Stimulated activated CD4-positive, alpha-beta T cell treated with anti-CD3 and anti-CD28 coated beads, Interleukin-15, amount 100 ng/mL, for 24 hours (primary cell): ENCODE data around the gene SPP1.
"Not testable (repeated sequence)": the region's sequence is repeated elsewhere in the genome, so short reads cannot be mapped to it uniquely, and the experiment has no call there.

Experiments
- DNase-seq: peaks from one replicate; pipeline ENCODE4 v3.0.0-alpha.2; 2020

SPP1 gene

DNA sequence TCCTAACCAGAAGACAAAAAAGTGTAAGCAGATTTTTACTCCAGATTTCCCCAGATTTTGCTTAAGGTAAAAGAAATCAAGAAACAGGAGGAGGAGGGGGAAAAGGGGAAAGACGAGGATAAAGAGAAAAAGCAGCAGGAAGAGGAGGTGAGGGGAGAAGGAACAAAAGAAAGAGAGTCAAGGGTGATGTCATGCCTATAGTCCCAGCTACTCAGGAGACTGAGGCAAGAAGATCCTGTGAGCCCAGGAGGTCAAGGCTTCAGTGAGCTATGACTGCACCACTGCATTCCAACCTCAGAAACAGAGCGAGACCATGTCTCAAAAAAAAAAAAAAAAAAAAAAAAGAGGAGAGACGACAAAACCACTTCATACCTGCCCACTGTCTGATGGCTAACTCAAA, 19.9 kb downstream of the SPP1 start:
- no peak for DNase-seq

DNA sequence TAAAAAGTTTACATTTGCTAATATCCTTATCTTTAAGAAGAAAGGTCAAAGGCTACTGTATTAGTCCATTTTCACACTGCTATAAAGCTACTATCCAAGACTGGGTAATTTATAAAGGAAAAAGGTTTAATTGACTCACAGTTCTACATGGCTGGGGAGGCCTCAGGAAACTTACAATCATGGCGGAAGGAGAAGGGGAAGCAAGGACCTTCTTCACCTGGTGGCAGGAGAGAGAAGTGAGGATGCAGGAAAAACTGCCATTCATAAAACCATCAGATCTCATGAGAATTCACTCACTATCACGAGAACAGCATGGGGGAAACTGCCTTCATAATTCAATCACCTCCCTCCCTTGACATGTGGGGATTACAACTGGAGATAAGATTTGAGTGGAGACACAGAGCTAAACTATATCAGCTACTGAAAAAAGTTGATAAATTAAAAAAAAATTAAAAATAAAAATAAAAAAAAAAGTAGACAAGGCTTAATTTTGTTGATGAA, 23.7 kb downstream of the SPP1 start:
- DNase-seq, result not testable (repeated sequence)

DNA sequence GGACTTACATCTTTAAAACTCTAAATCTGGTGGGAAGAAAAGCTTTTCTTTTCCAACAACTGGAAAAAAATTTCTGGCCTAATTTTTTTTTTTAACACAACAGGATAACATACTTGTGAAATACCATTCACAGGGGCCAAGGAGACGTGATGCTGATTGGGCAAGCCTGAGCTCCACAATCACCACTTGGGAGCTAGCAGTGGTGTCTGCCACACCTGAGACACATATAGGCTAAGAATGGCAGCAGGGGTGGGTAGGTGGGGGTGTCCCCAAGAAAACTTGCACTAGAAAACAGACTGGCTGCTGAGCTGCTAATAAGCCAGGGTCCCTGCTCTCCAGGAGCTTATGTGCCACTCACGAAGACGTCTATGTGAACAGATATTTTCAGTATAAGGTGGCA, 26.4 kb downstream of the SPP1 start:
- DNase-seq, result no peak

DNA sequence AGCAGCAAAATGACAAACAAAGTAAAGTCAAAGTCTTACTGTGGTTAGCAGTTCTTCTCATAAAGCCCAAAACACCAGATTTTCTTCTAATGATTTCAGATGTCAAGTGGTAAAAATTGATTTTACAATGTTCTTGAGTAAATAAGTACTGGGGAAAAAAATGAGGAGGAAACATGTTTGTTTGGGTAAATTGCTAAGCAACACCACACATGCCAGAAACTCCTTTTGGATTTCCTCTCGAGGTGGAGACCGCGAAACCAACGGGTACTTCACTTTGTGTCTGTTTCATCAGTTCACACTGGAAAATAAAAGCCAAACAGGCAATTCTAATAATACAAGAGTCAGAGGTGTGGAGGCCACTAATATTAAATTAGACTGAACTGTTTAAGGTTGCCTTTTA, 27.3 kb downstream of the SPP1 start:
- DNase-seq, result no peak

DNA sequence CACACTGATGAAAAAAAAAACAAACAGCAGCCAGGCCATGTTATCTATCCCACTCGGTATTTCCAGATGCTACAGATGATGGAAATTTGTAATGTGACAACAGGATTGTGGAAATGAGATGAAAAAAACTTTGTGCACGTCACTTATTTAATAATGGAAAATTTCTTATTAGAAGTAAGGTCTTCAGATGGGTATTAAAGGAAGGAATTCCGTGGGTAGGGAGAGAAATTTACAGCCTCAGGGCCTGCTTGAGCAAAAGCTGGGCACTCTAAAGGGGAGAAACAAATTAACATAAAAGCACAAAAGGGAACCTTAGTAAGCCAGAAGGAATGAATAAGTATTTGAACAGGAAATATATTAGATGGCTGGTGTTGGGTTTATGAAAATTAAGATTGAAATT, 27.7 kb downstream of the SPP1 start:
- DNase-seq, result no peak

DNA sequence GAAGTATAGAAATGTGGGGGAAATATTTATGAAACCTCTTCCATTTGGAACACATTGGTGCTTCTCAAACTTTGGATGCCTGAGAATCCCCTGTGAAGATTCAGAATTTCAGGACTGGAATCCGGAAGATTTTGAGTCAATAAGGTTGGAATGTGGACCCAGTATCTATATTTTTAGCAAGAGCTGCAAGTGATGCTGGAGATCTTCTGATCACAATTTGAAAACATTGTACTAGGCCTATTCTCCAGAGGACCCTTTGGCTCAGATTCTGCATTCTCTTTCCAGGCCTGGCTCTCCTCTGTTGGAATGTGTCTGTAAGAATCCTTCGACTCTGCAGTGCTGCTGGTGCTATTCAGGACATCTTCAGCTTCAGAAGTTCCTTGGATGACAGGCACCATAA, 29.6 kb downstream of the SPP1 start:
- DNase-seq, result no peak

DNA sequence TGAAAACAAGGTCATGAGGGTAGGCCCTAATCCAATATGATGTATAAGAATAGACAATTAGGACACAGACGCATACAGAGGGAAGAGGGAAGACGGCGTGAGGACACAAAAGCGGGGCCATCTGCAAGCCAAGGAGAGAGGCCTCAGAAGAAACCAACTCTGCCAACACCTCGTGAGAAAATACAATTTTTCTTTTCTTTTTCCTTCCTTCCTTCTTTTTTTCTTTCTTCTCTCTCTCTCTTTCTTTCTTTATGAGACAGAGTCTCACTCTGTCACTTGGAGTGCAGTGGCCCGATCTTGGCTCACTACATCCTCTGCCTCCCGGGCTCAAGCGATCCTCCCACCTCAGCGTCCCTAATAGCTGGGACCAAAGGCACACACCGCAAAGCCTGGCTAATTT, 30.4 kb downstream of the SPP1 start:
- DNase-seq, result no peak

DNA sequence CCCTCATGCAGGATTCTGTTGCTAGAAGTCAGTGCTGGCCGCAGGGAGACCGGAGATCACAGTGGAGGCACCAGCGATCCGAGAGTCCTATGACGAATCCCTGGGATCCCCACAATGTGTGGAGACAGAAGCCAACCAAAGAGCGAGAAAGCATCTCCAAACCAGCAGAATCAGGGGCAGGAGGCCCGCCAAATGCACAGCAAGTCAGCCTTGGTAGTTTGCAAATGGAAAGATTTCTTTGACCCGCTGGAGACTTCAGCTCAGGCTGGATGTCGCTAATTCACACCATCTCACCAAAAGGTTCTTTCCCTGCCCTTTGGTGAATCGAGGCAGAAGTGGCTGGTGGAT, 31.4 kb downstream of the SPP1 start:
- DNase-seq, result no peak

DNA sequence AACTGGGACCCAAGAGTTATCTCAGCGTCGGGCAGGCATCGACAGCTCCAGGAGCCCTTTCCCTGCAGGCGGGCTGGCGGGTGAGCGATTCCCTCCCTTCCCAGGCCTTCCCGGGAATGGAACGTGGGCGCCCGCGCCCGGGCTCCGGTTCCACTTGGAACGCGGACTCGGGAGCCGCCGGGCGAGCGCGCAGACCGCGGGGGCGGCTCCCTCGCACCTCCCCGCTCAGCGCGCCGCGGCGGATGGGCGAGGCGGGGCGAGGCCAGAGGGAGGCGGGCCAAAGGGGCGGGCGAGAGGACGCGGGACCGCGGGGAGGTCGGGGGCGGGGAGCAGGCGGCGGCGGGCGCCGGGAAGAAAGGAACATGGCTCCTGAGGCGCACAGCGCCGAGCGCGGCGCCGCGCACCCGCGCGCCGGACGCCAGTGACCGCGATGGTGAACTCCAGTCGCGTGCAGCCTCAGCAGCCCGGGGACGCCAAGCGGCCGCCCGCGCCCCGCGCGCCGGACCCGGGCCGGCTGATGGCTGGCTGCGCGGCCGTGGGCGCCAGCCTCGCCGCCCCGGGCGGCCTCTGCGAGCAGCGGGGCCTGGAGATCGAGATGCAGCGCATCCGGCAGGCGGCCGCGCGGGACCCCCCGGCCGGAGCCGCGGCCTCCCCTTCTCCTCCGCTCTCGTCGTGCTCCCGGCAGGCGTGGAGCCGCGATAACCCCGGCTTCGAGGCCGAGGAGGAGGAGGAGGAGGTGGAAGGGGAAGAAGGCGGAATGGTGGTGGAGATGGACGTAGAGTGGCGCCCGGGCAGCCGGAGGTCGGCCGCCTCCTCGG, 32.0 kb downstream of the SPP1 start, which contains the start of gene PKD2:
Gene PKD2, plus strand, starts transcription at position 332 of the 818 bp plus-strand sequence. Its CDS starts 99 bp downstream, at position 431.
- peak; percentile 91 for DNase-seq

DNA sequence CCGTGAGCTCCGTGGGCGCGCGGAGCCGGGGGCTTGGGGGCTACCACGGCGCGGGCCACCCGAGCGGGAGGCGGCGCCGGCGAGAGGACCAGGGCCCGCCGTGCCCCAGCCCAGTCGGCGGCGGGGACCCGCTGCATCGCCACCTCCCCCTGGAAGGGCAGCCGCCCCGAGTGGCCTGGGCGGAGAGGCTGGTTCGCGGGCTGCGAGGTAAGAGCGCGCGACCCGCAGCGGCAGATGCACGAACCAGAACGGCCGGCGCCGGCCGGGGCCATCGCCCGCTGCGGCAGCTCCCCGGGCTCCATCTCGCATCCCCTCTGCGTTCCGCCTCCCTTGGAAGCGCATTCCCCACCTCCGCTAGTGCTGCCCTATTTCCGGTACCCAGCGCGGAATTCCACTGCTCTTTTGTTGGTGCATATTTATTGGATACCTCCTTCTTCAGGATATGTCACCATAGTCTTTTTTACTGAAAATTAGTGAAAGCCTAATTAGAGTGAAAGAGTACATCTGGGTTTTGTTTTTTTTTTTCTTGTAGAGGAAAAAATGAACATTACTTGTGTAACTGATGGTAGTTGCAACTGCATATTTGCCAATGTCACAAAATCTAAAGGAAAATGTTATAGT, 32.7 kb downstream of the SPP1 start:
- peak; percentile 52 for DNase-seq

DNA sequence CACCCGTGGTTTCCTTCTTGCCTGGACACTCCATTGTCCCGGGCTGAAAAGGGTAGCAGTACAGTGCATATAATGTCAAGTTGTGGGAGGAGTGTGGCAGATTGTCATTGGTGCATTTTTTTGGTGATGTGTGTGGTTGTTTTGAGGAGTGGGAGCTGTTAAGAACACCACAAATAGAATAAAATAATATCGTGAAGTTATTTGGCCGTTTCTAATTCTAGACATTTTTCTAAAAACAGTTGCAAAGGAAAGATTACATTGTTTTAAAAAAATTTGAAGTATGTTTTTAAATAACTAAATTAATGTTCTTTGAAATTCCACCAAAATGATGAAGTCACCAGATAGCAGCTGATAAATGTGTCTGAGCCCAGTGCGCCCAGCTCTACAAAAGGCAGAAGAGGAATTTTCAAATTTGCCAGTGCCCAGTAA, 33.2 kb downstream of the SPP1 start:
- DNase-seq, result peak; percentile 20

DNA sequence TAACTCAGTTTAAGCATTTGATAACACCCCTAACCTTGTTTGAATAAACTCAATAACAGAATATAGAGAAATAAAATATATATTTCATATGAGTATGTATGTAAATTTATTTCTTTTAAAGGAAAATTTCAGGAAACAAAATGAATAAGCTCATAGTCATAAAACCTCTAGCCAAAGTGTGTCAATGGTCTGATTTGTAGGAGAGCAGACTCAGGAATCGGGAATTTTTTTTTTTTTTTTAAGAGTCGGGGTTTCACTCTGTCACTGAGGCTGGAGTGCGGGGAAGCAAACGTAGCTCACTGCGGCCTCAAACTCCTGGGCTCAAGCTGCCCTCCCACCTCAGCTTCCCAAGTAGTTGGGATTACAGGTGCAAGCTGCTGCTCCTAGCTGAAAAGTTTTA, 34.4 kb downstream of the SPP1 start:
- DNase-seq, result no peak

DNA sequence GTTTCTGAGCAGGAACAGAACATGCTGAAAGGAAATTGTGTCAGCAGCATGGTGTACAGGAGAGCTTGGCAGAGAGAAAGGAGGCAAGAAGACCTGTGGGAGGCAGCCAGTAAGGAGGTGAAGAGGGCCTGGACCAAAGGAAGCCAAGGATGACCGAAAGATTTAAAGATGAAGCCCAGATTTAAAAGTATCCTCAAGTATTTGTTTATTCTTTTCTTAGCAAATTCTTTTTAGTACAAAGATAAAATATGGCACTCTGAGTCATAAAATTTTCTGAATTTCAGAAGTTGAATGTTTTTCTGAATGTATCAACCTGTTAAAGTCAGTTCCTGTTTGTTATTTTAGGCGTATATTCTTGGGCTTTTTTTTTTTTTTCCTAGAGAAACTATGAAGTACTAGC, 35.5 kb downstream of the SPP1 start:
- DNase-seq, result no peak

DNA sequence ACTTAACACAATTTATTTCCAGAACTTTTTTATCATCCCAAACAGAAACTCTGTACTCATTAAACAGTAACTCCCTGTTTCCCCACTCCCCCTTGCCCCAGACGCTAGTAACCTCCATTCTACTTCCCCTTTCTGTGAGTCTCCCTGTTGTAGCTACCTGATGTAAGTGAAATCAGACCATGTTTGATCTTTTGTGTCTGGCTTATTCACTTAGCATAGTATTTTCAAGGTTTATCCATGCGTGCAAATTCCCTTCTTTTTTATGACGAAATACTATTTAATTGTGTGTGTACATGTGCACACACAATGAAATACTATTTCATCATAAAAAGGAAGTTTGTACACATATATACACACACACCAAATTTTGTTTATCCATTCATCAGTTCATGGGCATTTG, 37.1 kb downstream of the SPP1 start:
- no peak for DNase-seq

DNA sequence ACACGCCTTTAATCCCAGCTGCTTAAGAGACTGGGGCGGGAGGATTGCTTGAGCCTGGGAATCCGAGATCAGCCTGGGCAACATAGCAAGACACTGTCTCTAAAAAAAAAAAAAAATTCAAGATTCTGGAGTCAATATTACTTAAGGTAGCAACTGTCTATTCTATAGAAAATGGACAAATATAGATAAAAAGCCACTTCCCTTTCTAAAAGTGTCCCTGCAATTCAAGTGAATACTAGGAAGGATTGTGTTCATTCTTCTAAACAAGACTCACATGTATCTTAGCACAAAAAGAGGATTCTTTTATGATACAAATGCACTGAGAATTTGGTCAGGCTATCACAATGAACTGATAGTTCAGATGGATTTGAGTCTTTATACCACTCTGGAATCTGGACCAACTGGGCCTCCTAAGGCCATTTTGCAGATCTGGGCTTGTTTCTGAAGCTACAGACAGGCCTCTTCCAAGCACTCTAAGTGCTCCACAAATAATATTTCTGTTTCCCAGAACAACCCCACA, 38.9 kb downstream of the SPP1 start:
- DNase-seq, result no peak

DNA sequence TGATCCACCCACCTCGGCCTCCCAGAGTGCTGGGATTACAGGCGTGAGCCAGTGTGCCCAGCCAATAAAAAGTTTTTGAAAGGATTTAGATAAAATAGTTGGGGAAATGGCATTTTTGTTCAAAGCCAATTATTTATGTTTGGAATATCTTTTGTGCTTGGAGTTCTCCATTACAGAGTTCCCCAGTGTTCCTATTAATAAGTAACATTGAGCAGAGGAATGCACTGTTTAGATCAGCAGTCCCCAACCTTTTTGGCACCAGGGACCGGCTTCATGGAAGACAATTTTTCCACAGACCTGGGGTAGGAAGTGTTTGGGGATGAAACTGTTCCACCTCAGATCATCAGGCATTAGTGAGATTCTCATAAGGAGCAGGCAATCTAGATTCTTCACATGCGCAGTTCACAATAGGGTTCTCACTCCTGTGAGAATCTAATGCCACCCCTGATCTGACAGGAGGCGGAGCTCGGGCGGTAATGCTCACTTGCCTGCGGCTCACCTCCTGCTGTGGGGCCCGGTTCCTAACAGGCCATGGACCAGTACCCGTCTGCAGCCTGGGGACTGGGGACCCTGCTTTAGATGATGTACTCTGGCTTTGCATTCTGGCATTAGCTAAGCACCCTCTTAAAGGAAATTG, 40.3 kb downstream of the SPP1 start:
- no peak for DNase-seq

DNA sequence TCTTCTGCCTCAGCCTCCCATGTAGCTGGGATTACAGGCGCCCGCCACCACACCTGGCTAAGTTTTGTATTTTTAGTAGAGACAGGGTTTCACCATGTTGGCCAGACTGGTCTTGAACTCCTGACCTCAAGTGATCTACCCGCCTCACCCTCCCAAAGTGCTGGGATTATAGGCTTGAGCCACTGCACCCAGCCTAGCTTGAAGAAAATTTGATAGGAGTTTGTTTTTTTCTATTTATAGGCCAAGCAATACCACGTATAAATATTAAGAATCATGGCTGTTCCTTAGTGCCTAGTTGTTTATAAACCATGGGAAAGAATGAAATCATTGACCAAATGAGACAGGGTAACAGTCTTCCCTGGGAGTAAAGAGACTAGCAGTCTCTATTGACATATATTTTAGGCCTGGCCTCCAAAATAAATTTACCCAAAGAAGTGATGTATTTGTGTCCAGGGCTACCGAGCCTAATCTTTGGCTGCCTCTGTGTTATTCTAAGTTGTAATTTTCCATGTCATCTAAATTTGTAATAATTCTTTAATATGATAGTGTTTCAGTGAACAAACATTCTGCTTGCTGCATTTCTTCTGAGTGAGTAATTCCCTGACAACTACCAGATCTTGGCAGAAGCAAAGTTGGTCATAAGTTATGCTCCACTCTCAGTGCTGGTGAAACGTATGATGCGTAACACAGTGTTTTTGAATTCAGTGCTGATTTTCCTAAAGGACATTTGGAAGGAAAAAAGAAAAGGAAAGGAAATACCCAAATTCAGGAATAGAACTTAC, 42.2 kb downstream of the SPP1 start:
- DNase-seq, result no peak

DNA sequence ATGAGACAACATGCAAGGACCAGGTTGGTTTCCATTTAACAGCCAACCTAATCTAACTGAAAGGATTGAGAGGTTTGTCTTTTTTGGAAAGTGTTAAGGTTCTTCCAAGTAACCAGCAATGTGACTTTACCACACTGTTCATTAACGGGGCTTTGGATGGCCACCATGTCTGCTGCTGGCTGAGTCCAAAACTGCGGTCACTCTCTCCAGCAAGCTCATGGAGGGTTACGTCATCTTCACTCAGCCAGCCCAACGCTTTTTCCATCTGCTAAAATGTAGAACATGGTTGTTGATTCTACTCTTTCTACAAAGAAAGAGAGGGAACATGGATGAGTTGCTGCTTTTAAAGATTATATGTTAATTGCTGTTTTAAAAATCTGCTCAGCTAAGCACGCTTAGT, 43.0 kb downstream of the SPP1 start:
- DNase-seq, result no peak

DNA sequence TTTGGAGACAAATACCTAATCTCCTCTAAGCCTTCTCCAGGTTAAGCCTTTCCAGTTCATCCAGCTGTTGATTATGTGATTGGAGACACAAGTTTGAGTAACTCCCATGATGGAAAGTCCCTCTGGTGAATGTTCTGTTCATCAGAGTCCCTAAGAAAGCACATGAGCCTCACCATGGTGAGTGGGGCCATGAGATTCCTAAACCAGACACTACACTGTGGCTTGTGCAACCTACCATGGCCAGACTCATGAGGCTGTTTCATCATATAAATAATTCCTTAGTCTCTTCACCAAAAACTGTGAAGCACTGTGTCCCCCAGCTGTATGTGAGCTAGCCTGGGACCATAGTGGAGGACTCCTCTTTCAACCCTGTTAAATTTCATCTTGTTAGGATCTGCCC, 46.3 kb downstream of the SPP1 start:
- no peak for DNase-seq

DNA sequence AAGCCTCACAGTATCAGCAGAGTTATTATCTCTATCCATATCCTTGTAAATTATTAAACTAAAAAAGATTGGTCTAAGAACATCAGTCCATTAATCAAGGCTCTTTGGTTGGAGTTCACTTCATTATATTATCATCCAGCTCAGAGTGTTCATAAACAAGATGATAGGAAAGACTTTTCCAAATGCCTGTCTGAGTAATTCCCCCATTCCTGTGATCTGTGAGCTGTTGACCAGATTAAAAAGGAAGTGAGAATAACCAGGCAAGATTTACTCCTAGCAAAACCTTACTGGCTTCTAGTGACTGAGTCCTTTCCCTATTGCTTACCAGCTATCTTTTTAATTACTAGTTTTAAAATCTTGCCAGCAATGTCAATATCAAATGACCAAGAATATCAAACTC, 46.8 kb downstream of the SPP1 start:
- no peak for DNase-seq

DNA sequence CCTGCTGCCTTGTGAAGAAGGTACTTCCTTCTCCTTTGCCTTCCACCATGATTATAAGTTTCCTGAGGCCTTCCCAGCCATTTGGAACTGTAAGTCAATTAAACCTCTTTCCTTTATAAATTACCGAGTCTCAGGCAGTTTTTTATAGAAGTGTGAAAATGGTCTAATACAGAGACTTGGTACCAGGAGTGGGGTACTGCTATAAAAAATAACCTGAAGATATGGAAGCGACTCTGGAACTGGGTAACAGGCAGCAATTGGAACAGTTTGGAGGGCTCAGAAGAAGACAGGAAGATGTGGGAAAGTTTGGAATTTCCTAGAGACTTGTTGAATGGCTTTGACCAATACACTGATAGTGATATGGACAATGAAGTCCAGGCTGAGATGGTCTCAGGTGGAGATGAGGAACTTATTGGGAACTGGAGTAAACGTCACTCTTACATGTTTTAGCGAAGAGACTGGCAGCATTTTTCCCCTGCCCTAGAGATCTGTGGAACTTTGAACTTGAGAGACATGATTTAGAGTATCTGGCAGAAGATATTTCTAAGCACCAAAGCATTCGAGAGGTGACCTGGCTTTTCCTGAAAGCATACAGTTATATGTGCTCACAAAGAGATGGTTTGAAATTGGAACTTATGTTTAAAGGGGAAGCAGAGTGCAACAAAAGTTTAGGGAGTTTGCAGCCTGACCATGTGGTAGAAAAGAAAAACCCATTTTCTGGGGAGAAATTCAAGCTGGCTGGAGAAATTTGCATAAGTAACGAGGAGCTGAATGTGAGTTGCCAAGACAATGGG, 50.6 kb downstream of the SPP1 start:
- not testable (repeated sequence) for DNase-seq
